ENCODE data around the gene ZNF511.

DNA sequence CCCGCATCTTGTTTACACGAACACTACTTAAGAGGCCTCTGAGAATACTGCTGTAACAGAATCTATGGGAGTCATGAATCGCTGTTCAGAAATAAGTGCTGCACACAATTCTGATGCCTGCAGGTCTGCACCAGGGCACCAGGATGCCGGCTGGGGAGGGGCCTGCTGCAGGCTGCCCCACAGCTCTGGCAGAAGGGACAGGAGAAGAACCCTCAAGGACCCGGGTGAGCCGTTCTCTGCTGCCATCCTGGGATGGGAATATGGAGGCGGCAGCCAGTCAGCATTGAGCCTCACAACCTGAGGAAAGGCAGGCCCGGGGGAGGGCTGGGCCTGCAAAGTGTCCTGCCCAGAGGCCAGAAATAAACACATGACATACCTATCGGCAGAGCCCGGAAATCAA lies 11.2 kb upstream of the ZNF511 start:
- TF ChIP-seq, protein P1, sequence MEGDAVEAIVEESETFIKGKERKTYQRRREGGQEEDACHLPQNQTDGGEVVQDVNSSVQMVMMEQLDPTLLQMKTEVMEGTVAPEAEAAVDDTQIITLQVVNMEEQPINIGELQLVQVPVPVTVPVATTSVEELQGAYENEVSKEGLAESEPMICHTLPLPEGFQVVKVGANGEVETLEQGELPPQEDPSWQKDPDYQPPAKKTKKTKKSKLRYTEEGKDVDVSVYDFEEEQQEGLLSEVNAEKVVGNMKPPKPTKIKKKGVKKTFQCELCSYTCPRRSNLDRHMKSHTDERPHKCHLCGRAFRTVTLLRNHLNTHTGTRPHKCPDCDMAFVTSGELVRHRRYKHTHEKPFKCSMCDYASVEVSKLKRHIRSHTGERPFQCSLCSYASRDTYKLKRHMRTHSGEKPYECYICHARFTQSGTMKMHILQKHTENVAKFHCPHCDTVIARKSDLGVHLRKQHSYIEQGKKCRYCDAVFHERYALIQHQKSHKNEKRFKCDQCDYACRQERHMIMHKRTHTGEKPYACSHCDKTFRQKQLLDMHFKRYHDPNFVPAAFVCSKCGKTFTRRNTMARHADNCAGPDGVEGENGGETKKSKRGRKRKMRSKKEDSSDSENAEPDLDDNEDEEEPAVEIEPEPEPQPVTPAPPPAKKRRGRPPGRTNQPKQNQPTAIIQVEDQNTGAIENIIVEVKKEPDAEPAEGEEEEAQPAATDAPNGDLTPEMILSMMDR (IDR thresholded peaks at IDR 0.05) = no peak
- TF ChIP-seq EZH2 (IDR thresholded peaks at IDR 0.05; ENCODE audit: borderline replicate concordance, insufficient read depth, low read depth, low read length, poor library complexity, severe bottlenecking) = no peak
